ENCODE data around the gene SOBP.

SOBP gene

DNA sequence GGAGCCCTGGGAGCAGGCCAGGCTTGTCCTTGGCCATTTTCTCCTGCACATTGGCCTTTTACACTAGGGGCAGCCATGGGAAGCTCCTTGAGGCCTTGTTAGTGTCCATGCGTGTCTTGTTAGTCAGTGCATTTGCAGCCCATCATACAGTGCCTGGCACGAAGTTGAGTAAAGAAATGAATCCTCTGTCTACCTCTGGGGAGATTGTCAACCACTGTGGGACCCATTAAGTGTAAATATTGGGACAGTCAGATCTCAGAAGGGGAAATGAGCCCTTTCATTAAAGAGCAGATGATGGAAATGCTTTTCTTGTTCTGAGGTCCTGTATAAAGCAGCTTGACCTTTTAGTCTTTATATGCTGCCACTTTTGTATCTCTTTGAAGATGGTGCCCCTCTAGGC, 33.9 kb downstream of the SOBP start:
- DNase-seq (ENCODE audit: low spot score), result no peak

DNA sequence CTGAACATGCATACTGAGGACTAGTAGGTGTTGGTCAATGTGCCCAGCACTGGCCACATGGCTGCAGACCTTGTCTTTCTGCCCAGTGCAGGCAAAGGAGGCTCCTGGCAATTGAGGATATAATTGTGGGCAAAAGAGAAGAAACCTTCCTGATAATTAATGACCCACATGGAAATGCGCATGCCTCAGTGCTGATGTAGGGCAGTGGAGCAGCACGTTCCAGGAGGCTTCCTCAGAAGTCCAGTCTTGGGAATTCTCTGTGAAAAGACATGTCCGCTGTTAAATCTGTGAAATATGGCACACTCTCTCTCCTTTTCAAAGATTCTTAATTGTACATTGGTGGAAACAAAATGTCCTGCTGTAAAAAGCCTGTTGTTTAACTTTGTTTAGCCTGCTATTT, 34.7 kb downstream of the SOBP start:
- DNase-seq (ENCODE audit: low spot score), result no peak

- no peak for DNase-seq (ENCODE audit: low spot score)
Measured at GRCh38 chr6:107531868-107532267, 42.0 kb downstream of the SOBP start.

- DNase-seq (ENCODE audit: low spot score), result peak; percentile 68
Measured at GRCh38 chr6:107532706-107533105, 42.8 kb downstream of the SOBP start.

- DNase-seq (ENCODE audit: low spot score), result no peak
Measured at GRCh38 chr6:107533415-107534059, 43.6 kb downstream of the SOBP start.

- no peak for DNase-seq (ENCODE audit: low spot score)
Measured at GRCh38 chr6:107534571-107535141, 44.7 kb downstream of the SOBP start.

- DNase-seq (ENCODE audit: low spot score), result no peak
Measured at GRCh38 chr6:107535626-107536025, 45.7 kb downstream of the SOBP start.

- no peak for DNase-seq (ENCODE audit: low spot score)
Measured at GRCh38 chr6:107536180-107536961, 46.5 kb downstream of the SOBP start.

GRCh38 chr6:107537559-107537958, 47.6 kb downstream of the SOBP start:
- no peak for DNase-seq (ENCODE audit: low spot score)

- no peak for DNase-seq (ENCODE audit: low spot score)
Measured at GRCh38 chr6:107538856-107539387, 49.0 kb downstream of the SOBP start.

DNA sequence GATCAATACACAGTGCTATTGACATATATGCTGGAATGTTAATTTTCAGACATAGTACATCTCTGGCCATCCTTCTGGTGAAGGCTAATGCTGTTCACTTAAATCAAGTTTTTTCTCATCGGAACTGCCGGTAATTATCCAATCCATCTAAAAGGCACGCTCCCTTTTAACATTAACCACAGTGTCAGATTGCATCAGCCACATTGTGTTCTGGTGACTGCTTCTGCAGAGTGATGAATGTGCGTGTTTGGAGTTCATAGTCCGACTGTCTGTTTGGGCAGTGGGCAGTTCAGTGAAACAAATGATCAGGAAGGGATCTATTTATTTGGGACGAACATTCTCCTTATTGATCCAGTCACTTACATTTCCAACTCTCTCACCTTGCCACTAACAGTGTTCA, 49.5 kb downstream of the SOBP start:
- DNase-seq (ENCODE audit: low spot score), result no peak

DNA sequence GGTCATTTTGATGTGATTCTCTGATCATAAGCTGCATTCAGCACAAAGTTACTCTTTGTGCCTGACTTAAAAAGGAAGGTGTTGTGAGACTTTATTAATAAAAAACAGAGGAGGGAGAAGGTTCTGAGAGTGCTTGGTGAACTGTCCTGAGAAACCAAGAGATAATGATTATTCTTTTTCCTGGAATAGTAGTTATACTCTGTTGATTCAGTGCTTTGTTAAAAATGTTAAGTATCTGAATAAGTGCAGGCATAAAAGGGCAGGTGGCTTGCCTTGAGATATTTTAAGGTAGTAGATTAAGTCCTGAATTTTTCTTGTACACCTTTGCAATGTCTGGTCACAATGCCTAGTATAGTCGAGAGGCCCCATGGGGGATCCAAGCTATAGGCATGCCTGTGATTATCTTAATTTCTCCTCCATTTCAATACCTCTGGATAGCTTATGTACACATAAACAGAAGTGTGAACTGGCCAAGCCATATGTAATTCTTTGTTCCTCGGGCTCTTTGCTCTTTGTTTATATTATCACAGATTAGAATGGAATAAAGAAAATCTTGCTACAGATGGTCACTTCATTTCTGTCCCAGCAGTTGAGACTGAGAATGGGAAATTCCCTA, 50.0 kb downstream of the SOBP start:
- no peak for DNase-seq (ENCODE audit: low spot score)

- DNase-seq (ENCODE audit: low spot score), result no peak
Measured at GRCh38 chr6:107540465-107540857, 50.5 kb downstream of the SOBP start.

DNA sequence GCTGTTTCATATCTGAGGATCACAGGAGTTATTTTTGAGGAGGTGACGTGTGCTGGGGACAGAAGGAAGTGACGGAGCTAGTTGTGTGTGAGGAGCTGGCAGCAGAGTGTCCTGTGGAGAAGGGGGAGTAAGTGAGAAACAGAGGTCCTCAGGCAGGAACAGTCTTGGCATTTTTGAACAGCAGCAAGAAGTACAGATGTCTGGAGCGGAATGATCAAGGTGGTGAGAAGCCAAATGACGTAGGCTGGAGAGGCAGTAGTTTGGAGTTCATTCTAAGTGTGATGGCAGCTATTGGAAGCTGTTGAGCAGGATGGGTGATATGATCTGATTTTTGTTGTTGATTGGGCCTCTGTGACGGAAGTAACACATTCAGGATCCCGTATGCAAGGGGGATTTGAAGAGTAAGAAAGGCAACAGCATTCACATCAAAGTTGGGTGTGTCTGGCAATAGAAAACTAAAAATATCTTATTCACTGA, 52.3 kb downstream of the SOBP start:
- no peak for DNase-seq (ENCODE audit: low spot score)

DNA sequence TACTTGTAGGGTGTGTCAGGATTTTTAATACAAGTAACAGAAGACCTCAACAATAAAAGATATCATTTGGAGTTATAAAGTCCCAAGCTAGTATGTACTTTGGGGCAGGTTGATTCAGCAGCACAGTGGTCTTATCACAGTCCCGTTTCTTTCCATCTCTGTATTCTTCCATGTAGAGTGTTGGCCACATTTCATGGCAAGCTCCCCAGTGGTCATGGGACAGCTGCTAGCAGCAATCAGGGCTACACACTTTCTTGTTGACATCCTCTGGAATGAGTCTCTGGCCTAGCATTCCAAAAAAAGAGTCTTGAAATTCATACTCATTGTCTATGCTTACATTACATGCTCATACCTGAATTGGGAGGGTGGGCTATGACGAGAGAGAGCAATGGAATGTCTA, 53.2 kb downstream of the SOBP start:
- no peak for DNase-seq (ENCODE audit: low spot score)

DNA sequence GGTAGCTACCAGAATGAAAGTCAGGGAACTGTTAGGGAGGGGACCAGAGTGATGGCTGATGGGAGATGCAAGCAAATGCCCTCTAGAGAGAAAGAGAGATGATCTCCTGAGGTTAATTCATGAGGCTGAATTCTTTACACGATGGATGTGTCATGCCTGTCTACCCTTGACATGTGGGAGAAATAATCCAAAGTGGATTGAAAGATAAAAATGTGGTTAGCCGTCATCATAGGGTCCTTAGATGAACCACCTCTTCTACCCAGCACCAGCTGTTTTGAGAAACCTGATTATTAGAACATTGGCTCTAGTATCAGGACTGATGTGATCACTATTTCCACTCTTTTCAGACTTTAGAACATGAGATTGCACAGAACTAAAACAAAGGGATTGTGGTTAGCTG, 53.6 kb downstream of the SOBP start:
- DNase-seq (ENCODE audit: low spot score), result no peak

DNA sequence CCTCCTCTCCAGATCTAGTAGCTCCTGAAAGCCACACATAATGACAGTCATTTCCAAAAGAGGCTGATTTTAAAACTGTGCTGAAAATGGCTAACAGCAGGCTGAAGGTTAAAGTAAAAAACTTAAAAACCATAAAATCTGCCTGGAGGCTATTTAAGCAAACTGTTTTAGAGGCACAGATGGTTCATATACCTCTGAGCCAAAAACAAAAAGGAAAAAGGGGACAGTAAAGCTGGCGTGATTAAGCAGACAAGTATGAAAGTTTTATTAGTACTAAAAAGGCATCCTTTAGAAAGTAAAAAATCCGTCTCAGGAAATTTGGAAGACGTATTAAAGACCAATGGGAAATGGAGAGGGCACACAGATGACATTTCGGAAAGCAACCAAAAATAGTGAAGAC, 55.8 kb downstream of the SOBP start:
- no peak for DNase-seq (ENCODE audit: low spot score)

DNA sequence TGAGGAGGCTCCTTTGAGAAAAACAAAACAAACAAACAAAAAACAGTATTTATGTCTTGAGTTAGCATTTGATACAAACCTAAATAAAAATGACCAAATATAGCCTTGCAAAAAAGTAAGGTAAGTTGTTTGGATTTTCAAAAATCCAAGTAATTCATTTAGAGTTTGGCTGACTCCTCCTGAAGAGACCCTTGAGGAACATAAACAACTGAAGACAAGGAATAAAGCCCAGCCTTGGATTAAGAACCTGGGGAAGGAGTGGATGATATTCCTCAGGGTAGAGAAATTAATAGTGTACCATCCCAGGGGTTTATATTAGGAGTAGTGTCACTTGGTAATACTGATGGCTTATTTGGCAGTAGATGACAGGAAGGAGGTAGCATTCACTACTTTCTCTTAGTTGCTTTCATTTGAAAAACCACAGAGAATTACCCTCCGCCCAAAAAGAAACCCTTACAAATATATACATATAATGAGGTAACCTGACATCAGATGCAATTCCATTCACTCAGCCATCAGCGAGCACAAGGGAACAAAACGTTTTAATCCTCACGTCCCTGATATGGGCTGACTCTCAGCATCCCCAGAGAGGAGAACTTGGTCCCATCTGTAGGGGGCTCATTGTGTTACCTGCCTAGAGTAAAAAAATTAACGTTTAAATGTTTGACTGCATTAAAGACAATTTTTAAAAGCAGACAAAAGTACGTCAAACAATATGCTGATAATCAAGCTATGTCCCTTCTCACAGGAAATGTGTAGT, 57.0 kb downstream of the SOBP start:
- no peak for DNase-seq (ENCODE audit: low spot score)

- no peak for DNase-seq (ENCODE audit: low spot score)
Measured at GRCh38 chr6:107547451-107547840, 57.5 kb downstream of the SOBP start.

DNA sequence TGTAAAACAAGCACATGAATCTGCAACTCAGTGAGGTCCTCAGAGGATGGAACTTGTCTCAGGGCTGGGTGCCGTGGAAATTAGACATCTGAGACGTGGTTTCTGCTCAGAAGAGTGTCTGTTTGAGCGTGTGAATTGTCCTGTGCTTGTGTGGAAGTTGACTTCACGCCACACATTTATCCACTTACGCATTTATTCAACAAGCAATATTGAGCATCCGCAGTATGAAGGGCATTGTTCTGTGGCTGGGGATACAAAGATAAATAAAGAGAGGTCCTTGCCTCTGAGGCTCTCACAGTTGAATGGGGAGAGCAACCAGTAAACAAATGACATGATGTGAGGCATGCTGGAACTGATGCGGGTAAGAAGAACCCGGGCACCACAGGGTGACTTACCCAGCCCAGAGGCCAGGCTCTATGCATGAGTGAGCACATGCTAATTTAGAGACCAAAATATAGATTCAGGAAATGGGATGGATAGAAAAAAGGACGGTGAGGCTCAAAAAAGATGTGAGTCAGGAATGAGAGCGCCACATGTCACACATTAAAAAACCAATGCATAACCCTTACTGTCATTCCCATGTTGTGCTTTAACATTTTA, 60.4 kb downstream of the SOBP start:
- no peak for DNase-seq (ENCODE audit: low spot score)

GRCh38 chr6:107550906-107551305, 61.0 kb downstream of the SOBP start:
- DNase-seq (ENCODE audit: low spot score), result no peak
